ENCODE data around the gene GAD2.
"Not testable (repeated sequence)": the region's sequence is repeated elsewhere in the genome, so short reads cannot be mapped to it uniquely, and the experiment has no call there.

- not testable (repeated sequence) for TF ChIP-seq POLR2A, POLR2AphosphoS5 (IDR thresholded peaks at IDR 0.05)
- TF ChIP-seq, protein P1, sequence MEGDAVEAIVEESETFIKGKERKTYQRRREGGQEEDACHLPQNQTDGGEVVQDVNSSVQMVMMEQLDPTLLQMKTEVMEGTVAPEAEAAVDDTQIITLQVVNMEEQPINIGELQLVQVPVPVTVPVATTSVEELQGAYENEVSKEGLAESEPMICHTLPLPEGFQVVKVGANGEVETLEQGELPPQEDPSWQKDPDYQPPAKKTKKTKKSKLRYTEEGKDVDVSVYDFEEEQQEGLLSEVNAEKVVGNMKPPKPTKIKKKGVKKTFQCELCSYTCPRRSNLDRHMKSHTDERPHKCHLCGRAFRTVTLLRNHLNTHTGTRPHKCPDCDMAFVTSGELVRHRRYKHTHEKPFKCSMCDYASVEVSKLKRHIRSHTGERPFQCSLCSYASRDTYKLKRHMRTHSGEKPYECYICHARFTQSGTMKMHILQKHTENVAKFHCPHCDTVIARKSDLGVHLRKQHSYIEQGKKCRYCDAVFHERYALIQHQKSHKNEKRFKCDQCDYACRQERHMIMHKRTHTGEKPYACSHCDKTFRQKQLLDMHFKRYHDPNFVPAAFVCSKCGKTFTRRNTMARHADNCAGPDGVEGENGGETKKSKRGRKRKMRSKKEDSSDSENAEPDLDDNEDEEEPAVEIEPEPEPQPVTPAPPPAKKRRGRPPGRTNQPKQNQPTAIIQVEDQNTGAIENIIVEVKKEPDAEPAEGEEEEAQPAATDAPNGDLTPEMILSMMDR (IDR thresholded peaks at IDR 0.05 in 8 of 11, conservative IDR thresholded peaks at IDR 0.05 in 3 of 11), result not testable (repeated sequence)
Observed at GRCh38 chr10:26348821-26349417, 132.3 kb downstream of the GAD2 start.
